Liver (tissue), 3 donors: ENCODE data around the gene CISTR.

Source experiments
- CTCF ChIP-seq: fragments of 150-350 bp; IDR thresholded peaks from 2 replicates; pipeline ENCODE4 v1.5.1; 2017; ENCODE audit warnings: improper control_type of control experiment, low read depth, low read length; ENCODE audit not compliant: missing input control
- FOXA1 ChIP-seq: IDR thresholded peaks from 2 replicates; pipeline ENCODE4 v1.6.1; 2016; ENCODE audit warnings: antibody characterized with exemption
- JUND ChIP-seq, 2 donors: IDR thresholded peaks; 2 replicates each; pipeline ENCODE4 v1.6.1; 2016; ENCODE audit warnings: antibody characterized with exemption in 2 of 2
- MAX ChIP-seq: IDR thresholded peaks from 2 replicates; pipeline ENCODE4 v1.6.1; 2016; ENCODE audit warnings: antibody characterized with exemption
- RAD21 ChIP-seq, 2 donors: IDR thresholded peaks; 2 replicates each; pipeline ENCODE4 v1.6.1; 2016; ENCODE audit warnings: antibody characterized with exemption in 2 of 2, mild to moderate bottlenecking in 2 of 2
- REST ChIP-seq: IDR thresholded peaks from 2 replicates; pipeline ENCODE4 v1.6.1; 2016; ENCODE audit warnings: antibody characterized with exemption, mild to moderate bottlenecking
- SP1 ChIP-seq: IDR thresholded peaks from 2 replicates; pipeline ENCODE4 v1.6.1; 2018; ENCODE audit warnings: antibody characterized with exemption, mild to moderate bottlenecking
- TAF1 ChIP-seq: conservative IDR thresholded peaks from 2 replicates; pipeline ENCODE4 v1.6.1; 2016; ENCODE audit warnings: antibody characterized with exemption, mild to moderate bottlenecking
- YY1 ChIP-seq: IDR thresholded peaks from 2 replicates; pipeline ENCODE4 v1.6.1; 2016; ENCODE audit warnings: antibody characterized with exemption, mild to moderate bottlenecking
- ZBTB33 ChIP-seq: IDR thresholded peaks from 2 replicates; pipeline ENCODE4 v1.6.1; 2016; ENCODE audit warnings: antibody characterized with exemption
- donor health status: healthy.
- donor health status: healthy.

GRCh38 chr12:53737951-53738405, 13.8 kb downstream of the CISTR start:
- TF ChIP-seq CTCF (no peak), JUND (IDR thresholded peaks at IDR 0.05) (no peak), FOXA1 (no peak), SP1 (no peak), ZBTB33 (no peak), MAX (no peak), REST (no peak), YY1 (no peak), RAD21 (IDR thresholded peaks at IDR 0.05) (no peak), TAF1 (no peak)
